Activated CD8-positive, alpha-beta memory T cell treated with anti-CD3 and anti-CD28 coated beads for 36 hours (primary cell): ENCODE measurements around the gene B4GALT2. TPM values are rescaled to one million over a fixed set of nuclear protein-coding genes. Genes with fewer than 3 reads are reported as not detected.

Source experiments
- CTCF ChIA-PET: fragments of 350-600 bp; sonication (Branson Sonifier 250); formaldehyde crosslinking; loops from one replicate; lab custom pipeline; 2021; ENCODE audit warnings: antibody characterized with exemption; lab: Charles Lee
- POLR2A ChIA-PET: fragments of 350-600 bp; sonication (Branson Sonifier 250); formaldehyde crosslinking; loops from one replicate; lab custom pipeline; 2021; ENCODE audit warnings: antibody characterized with exemption; lab: Charles Lee
- total RNA-seq, 2 experiments: library from RNA; stranded (reverse); gene quantifications; one replicate each; pipeline ENCODE4 v1.2.3, GENCODE V29; 2021

Gene B4GALT2
- total RNA-seq = 10 to 100 TPM; 44.7 to 45.4 TPM

GRCh38 chr1:43978551-43979260 is at the start of gene B4GALT2:
B4GALT2 (plus strand) TSS chr1:43979210; CDS start chr1:43981161, 1,951 bp downstream.
- ChIA-PET CTCF (no interaction called here), POLR2A (no interaction called here)

- POLR2A ChIA-PET = no interaction called here
- CTCF ChIA-PET = interaction anchor here (1.0 to 1.7 kb wide), 3 partner anchors 118 to 166 kb away, joined by 3 to 7 read pairs (median 5); no protein-coding TSS in a partner anchor
Observed at GRCh38 chr1:43930168-43930948, 48.7 kb upstream of the B4GALT2 start.

- ChIA-PET POLR2A (no interaction called here), CTCF (interaction anchor here (1.0 to 1.7 kb wide), 3 partner anchors 118 to 166 kb away, joined by 3 to 7 read pairs (median 5); no protein-coding TSS in a partner anchor)
Observed at GRCh38 chr1:43930949-43931275, 48.1 kb upstream of the B4GALT2 start.

- CTCF ChIA-PET = interaction anchor here (0.8 to 6.7 kb wide), 4 partner anchors 14 to 704 kb away, joined by 3 to 79 read pairs (median 40); partner anchors contain the start of gene IPO13
Observed at GRCh38 chr1:43931711-43932660, 47.0 kb upstream of the B4GALT2 start.

GRCh38 chr1:43932786-43933385 is 46.1 kb upstream of the B4GALT2 start:
- CTCF ChIA-PET = interaction anchor here (0.8 to 6.7 kb wide), 5 partner anchors 13 to 705 kb away, joined by 3 to 79 read pairs (median 5); partner anchors contain the start of gene IPO13

More at GRCh38 chr1:43931711-43932660, 47.0 kb upstream of the B4GALT2 start:
- POLR2A ChIA-PET = no interaction called here

GRCh38 chr1:43933386-43934100 is 45.5 kb upstream of the B4GALT2 start, which contains the start of gene ARTN:
ARTN (plus strand) TSS chr1:43933801; CDS start chr1:43935657, 1,856 bp downstream.
- ChIA-PET POLR2A (no interaction called here), CTCF (interaction anchor here (0.8 to 6.7 kb wide), 15 partner anchors 10 to 408 kb away, joined by 3 to 79 read pairs (median 4); partner anchors contain the start of genes IPO13, KDM4A, PTPRF and SLC6A9)

More at GRCh38 chr1:43932786-43933385, 46.1 kb upstream of the B4GALT2 start:
- POLR2A ChIA-PET = no interaction called here

GRCh38 chr1:43934101-43934985 is 44.7 kb upstream of the B4GALT2 start:
- ChIA-PET POLR2A (interaction anchor here (1.0 to 1.2 kb wide), 2 partner anchors 37 to 228 kb away, joined by 3 read pairs; no protein-coding TSS in a partner anchor), CTCF (interaction anchor here (0.6 to 6.7 kb wide), 34 partner anchors 8 to 408 kb away, joined by 3 to 79 read pairs (median 4); partner anchors contain the start of genes ATP6V0B, CCDC24, IPO13 and KDM4A)

GRCh38 chr1:43934986-43935324 is 44.1 kb upstream of the B4GALT2 start:
- CTCF ChIA-PET = interaction anchor here (0.6 to 6.7 kb wide), 27 partner anchors 9 to 405 kb away, joined by 3 to 79 read pairs (median 3); partner anchors contain the start of genes ATP6V0B, CCDC24, IPO13 and KDM4A
- POLR2A ChIA-PET = interaction anchor here (1.0 to 1.2 kb wide), 2 partner anchors 37 to 228 kb away, joined by 3 read pairs; no protein-coding TSS in a partner anchor

- POLR2A ChIA-PET = interaction anchor here (1.2 kb wide), 1 partner anchor 36 kb away, joined by 3 read pairs; no protein-coding TSS in a partner anchor
- CTCF ChIA-PET = interaction anchor here (0.9 to 6.7 kb wide), 8 partner anchors 9 to 230 kb away, joined by 4 to 79 read pairs (median 6); partner anchors contain the start of gene IPO13
Observed at GRCh38 chr1:43935711-43936427, 43.1 kb upstream of the B4GALT2 start.

- CTCF ChIA-PET = interaction anchor here (0.9 to 6.7 kb wide), 6 partner anchors 9 to 173 kb away, joined by 3 to 79 read pairs (median 6); partner anchors contain the start of gene IPO13
- POLR2A ChIA-PET = no interaction called here
Observed at GRCh38 chr1:43936431-43937151, 42.4 kb upstream of the B4GALT2 start.

GRCh38 chr1:43937179-43937865 is 41.7 kb upstream of the B4GALT2 start:
- POLR2A ChIA-PET = no interaction called here
- CTCF ChIA-PET = interaction anchor here (0.9 to 6.7 kb wide), 3 partner anchors 9 to 174 kb away, joined by 3 to 72 read pairs (median 3); partner anchors contain the start of gene IPO13

- ChIA-PET CTCF (interaction anchor here (1.3 to 6.7 kb wide), 2 partner anchors 8 to 174 kb away, joined by 3 to 72 read pairs; partner anchors contain the start of gene IPO13), POLR2A (no interaction called here)
Observed at GRCh38 chr1:43938383-43938782, 40.6 kb upstream of the B4GALT2 start.

- CTCF ChIA-PET = no interaction called here
- POLR2A ChIA-PET = no interaction called here
Observed at GRCh38 chr1:43938892-43939587, 40.0 kb upstream of the B4GALT2 start.
